Breast epithelium (tissue), 4 donors: ENCODE results near the gene NTN4. TPM values are rescaled to one million over a fixed set of nuclear protein-coding genes. Genes with fewer than 3 reads are reported as not detected.

Experiments used
- DNase-seq, 2 donors: peaks; one replicate each; pipeline ENCODE4 v3.0.0-alpha.2; 2019; ENCODE audit warnings: low spot score in 2 of 2
- H3K27ac ChIP-seq, 2 donors: fragments of 200-600 bp; sonication (generic) in 1 of 2; one replicate each; pipeline ENCODE4 v1.5.1; 2016 to 2019; ENCODE audit warnings: mild to moderate bottlenecking in 1 of 2
- H3K27me3 ChIP-seq, 2 donors: fragments of 200-600 bp; sonication (generic) in 1 of 2; one replicate each; pipeline versions ENCODE4 v1.5.1 to v1.6.0; 2017 to 2019; ENCODE audit warnings: control low read depth in 1 of 2, mild to moderate bottlenecking in 1 of 2
- H3K36me3 ChIP-seq: fragments of 200-600 bp; one replicate; pipeline ENCODE4 v1.5.1; 2019
- H3K4me1 ChIP-seq, 2 donors: fragments of 200-600 bp; sonication (generic); one replicate each; pipeline ENCODE4 v1.5.1; 2016 to 2019; ENCODE audit warnings: control low read depth in 1 of 2
- H3K4me3 ChIP-seq, 3 donors: fragments of 200-600 bp; sonication (generic); 1 replicate in 2 of 3; 2 replicates in 1 of 3; pipeline ENCODE4 v1.5.1; 2016 to 2019; ENCODE audit warnings: mild to moderate bottlenecking in 3 of 3, moderate library complexity in 2 of 3
- H3K9me3 ChIP-seq, 2 donors: fragments of 200-600 bp; sonication (generic) in 1 of 2; one replicate each; pipeline ENCODE4 v1.5.1; 2016 to 2019; ENCODE audit warnings: control low read depth in 1 of 2
- CTCF ChIP-seq, 3 donors: fragments of 450-650 bp; IDR thresholded peaks; one replicate each; pipeline ENCODE4 v1.5.1; 2016 to 2017; ENCODE audit warnings: antibody characterized with exemption in 3 of 3, mild to moderate bottlenecking in 3 of 3, moderate library complexity in 3 of 3
- POLR2A ChIP-seq: fragments of 450-650 bp; IDR thresholded peaks from one replicate; pipeline ENCODE4 v1.6.1; 2016; ENCODE audit warnings: antibody characterized with exemption, mild to moderate bottlenecking, moderate library complexity
- POLR2AphosphoS5 ChIP-seq, 3 donors: sonication (generic); formaldehyde crosslinking; IDR thresholded peaks; one replicate each; pipeline ENCODE4 v1.6.1; 2017; ENCODE audit warnings: antibody characterized with exemption in 3 of 3
- intact Hi-C: fragments of 100-400 bp; cut with DNase I; formaldehyde crosslinking; loops from one replicate; pipeline ENCODE4 v1.15.1; 2023; ENCODE audit warnings: low total_unique reads
- total RNA-seq, 3 donors: library from RNA; depleted of rRNA; stranded (reverse); fragments of >200 nt; gene quantifications; one replicate each; pipeline ENCODE4 v1.1.0, GENCODE V29; 2016

Gene NTN4
- total RNA-seq, 3 donors from 2014 or later = 27.4 to 188 (median 110) TPM

GRCh38 chr12:95796225-95796981 lies 5.8 kb upstream of the NTN4 start:
- H3K4me3 ChIP-seq = no peak overlapping the region
- peak overlapping the region; percentile 69 to 74 for H3K27ac ChIP-seq
- no peaks in the 10 kb centered on the region for H3K4me1 ChIP-seq
- H3K9me3 ChIP-seq = no peaks in the 10 kb centered on the region
- H3K27me3 ChIP-seq = no peaks in the 10 kb centered on the region
- intact Hi-C loops = loop anchor here (10.0 kb wide), 1 partner anchor 1568 kb away; no protein-coding TSS in a partner anchor
- peak in 1 of 2 donors; percentile 49 for DNase-seq
- TF ChIP-seq CTCF (IDR thresholded peaks at IDR 0.05) = peak in 1 of 3 donors; percentile 34
- TF ChIP-seq POLR2AphosphoS5 (IDR thresholded peaks at IDR 0.05) = no peak
- no peak for TF ChIP-seq POLR2A
- no peaks in the 10 kb centered on the region for H3K36me3 ChIP-seq

GRCh38 chr12:95790917-95791849 lies 619 bp upstream of the NTN4 start:
- Histone ChIP-seq H3K4me1 (no peaks in the 10 kb centered on the region), H3K36me3 (no peaks in the 10 kb centered on the region), H3K9me3 (no peaks in the 10 kb centered on the region), H3K27me3 (no peaks in the 10 kb centered on the region), H3K27ac (peak overlapping the region; percentile 96 to 98), H3K4me3 (peak overlapping the region; percentile 85 to 89 (median 88))
- peak; percentile 19 to 58 (median 47) for TF ChIP-seq POLR2AphosphoS5 (IDR thresholded peaks at IDR 0.05)
- TF ChIP-seq CTCF (IDR thresholded peaks at IDR 0.05) = no peak
- peak in 1 of 2 donors; percentile 46 for DNase-seq
- intact Hi-C loops = loop anchor here (10.0 kb wide), 1 partner anchor 1574 kb away; no protein-coding TSS in a partner anchor

DNA sequence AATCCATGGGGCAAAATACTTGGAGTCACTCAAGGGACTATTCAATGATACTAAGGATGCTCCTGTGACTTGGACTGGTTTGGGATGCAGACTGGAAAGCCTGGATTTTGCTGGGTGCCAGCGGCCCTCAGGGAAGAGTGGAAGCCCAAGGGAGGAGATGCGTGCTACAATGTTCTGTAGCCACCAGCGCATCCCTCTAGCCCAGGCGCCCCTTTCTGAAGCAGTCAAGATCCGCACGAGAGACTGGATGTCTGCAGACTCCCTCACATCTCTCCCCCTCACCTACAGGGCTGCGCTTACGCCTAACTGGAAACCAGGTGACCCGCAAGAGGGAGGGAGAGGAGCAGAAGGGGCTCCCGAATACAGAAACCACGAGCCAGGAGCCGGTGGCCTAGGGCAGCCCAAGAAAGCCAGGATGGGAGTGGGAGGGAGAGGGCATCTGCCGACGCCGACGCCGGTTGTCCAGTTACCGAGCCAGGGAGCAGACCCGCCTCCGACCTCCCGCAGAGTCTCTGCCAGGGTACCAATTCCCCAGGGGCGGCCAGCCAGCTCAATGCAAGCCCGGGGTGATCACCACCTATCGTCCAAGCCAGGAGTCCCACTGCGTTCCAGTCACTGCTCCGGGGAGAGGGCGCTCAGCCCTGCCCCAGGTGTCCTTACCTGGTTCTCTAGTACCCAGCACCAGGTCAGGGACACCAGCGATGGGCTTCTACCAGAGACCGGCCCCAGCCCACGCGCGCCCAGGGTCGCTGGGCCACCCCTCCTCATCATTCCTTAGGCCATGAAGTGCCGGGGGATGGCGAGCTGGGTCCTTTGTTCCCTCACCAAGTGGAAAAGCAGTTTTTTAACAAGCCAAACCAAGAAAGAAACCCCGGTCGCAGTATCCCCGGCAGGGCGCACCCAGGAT lies 1.2 kb downstream of the NTN4 start:
- Histone ChIP-seq H3K4me3 (peak overlapping the region; percentile 85 to 89 (median 88)), H3K27ac (peak overlapping the region; percentile 96 to 98), H3K27me3 (no peaks in the 10 kb centered on the region), H3K36me3 (no peaks in the 10 kb centered on the region), H3K4me1 (no peaks in the 10 kb centered on the region), H3K9me3 (no peaks in the 10 kb centered on the region)
- DNase-seq = peak in 1 of 2 donors; percentile 43
- intact Hi-C loops = loop anchor here (10.0 kb wide), 1 partner anchor 1575 kb away; no protein-coding TSS in a partner anchor
- no peak for TF ChIP-seq CTCF (IDR thresholded peaks at IDR 0.05)
- no peak for TF ChIP-seq POLR2AphosphoS5 (IDR thresholded peaks at IDR 0.05)
- no peak for TF ChIP-seq POLR2A

DNA sequence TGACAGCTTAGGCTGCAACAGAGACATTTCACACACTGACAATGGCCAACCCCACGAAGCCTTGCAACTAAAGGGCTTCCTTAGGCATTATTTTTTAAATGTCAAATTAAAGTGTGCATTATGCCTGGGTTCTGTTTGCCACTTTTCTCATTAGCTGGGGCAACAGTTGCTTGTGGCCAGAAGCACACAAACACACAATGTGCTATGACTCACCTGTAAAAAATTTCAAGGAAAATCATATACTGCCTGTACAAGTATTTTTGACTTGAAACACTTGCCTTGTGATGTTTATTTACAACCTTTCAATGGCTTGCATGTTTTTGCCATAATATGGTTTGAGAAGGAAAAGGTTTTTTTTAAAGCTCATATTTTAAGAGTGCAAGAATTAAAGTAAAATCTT lies 1.9 kb downstream of the NTN4 start:
- Histone ChIP-seq H3K4me3 (peak overlapping the region; percentile 85 to 89 (median 88)), H3K36me3 (no peaks in the 10 kb centered on the region), H3K4me1 (no peaks in the 10 kb centered on the region), H3K9me3 (no peaks in the 10 kb centered on the region), H3K27ac (peak overlapping the region; percentile 96 to 98), H3K27me3 (no peaks in the 10 kb centered on the region)
- intact Hi-C loops = no loop called here
- no peak for DNase-seq
- TF ChIP-seq POLR2A = no peak
- no peak for TF ChIP-seq POLR2AphosphoS5 (IDR thresholded peaks at IDR 0.05)
- no peak for TF ChIP-seq CTCF (IDR thresholded peaks at IDR 0.05)
